Lower leg skin (tissue), 3 donors: ENCODE results near the gene DHRS4L2.

Experiments used
- CTCF ChIP-seq, 3 donors: fragments of 450-650 bp; IDR thresholded peaks; one replicate each; pipeline ENCODE4 v1.5.1; 2016; ENCODE audit warnings: antibody characterized with exemption in 3 of 3, mild to moderate bottlenecking in 3 of 3, moderate library complexity in 2 of 3
- POLR2A ChIP-seq, 2 donors: fragments of 450-650 bp; IDR thresholded peaks; one replicate each; pipeline ENCODE4 v1.6.1; 2016 to 2017; ENCODE audit warnings: antibody characterized with exemption in 2 of 2, mild to moderate bottlenecking in 1 of 2, moderate library complexity in 1 of 2

DNA sequence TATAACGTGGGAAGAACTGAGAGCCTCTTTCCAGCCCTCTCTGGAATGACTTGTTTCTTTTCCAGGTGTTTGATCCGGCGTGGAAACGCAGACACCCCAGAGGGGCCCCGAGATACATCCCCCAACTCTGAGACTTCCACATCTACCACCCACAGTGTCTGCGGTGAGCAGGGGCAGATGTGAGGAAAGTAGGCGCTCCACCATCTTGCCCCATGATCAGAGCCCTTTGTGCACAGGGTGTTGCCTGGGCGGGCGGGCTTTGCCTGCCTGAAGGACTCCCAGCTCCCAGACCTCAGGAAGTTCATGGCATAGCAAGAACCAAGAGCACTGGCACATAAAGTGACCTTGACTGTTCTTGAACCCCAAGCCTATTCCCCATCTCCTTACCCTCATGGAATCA, 65.9 kb downstream of the DHRS4L2 start:
- TF ChIP-seq POLR2A (IDR thresholded peaks at IDR 0.05) (no peak), CTCF (IDR thresholded peaks at IDR 0.05) (no peak)
